ENCODE data around the gene MYO5A. TPM values are rescaled to one million over a fixed set of nuclear protein-coding genes. Genes with fewer than 3 reads are reported as not detected.
"Not testable (repeated sequence)": the region's sequence is repeated elsewhere in the genome, so short reads cannot be mapped to it uniquely, and the experiment has no call there.

Gene MYO5A
- total RNA-seq, 2 experiments from 2014 or later = 31.8 to 42.0 TPM

DNA sequence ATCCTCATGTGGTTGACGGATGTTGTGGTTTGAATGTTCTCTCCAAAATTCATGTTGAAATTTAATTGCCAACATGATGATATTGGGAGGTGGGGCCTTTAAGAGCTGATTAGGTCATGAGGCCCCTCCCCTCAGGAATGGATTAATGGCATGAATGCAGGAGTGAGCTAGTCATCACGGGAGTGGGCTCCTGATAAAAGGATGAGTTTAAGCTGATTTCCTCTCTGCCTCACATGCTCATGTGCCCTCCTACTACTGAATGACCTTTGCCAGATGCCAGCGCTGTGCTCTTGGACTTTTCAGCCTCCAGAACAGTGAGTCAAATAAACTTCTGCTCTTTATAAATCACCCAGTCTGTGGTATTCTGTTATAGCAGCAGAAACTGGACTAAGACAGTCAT lies 111.2 kb downstream of the MYO5A start:
- Histone ChIP-seq H3K79me2 (ENCODE audit: insufficient read depth, low read depth, low read length) (no peaks in the 10 kb centered on the region), H3K9me3 (ENCODE audit: low read length) (no peaks in the 10 kb centered on the region), H3K4me1 (ENCODE audit: insufficient read depth, low read length, poor library complexity, severe bottlenecking) (peaks cover 12% of the 10 kb centered on the region), H3K4me2 (ENCODE audit: low read length) (no peak overlapping the region), H3K27ac (ENCODE audit: low read depth, low read length, poor library complexity, severe bottlenecking) (no peak overlapping the region), H3K9me2 (ENCODE audit: insufficient read depth, low read length) (no peaks in the 10 kb centered on the region), H2AFZ (ENCODE audit: low read length) (no peak overlapping the region), H4K20me1 (ENCODE audit: insufficient read depth, low read length) (no peaks in the 10 kb centered on the region), H3K4me3 (ENCODE audit: low read depth, low read length, poor library complexity, severe bottlenecking) (no peak overlapping the region), H3K36me3 (ENCODE audit: insufficient read depth, low read length) (peaks cover 14% of the 10 kb centered on the region; the same call in 1 of the 2 replicates)
- intact Hi-C loops (cut with micrococcal nuclease; ENCODE audit: unreplicated experiment) = no loop called here
- DNase-seq (ENCODE audit: low spot score) = no peak
- BruUV-seq (replicated peaks) = no TSS peak
- no peak for TF ChIP-seq EZH2phosphoT487 (IDR thresholded peaks at IDR 0.05; ENCODE audit: borderline replicate concordance, low read depth, low read length)
- TF ChIP-seq, protein P1, sequence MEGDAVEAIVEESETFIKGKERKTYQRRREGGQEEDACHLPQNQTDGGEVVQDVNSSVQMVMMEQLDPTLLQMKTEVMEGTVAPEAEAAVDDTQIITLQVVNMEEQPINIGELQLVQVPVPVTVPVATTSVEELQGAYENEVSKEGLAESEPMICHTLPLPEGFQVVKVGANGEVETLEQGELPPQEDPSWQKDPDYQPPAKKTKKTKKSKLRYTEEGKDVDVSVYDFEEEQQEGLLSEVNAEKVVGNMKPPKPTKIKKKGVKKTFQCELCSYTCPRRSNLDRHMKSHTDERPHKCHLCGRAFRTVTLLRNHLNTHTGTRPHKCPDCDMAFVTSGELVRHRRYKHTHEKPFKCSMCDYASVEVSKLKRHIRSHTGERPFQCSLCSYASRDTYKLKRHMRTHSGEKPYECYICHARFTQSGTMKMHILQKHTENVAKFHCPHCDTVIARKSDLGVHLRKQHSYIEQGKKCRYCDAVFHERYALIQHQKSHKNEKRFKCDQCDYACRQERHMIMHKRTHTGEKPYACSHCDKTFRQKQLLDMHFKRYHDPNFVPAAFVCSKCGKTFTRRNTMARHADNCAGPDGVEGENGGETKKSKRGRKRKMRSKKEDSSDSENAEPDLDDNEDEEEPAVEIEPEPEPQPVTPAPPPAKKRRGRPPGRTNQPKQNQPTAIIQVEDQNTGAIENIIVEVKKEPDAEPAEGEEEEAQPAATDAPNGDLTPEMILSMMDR (conservative IDR thresholded peaks at IDR 0.05; ENCODE audit: low read length) = no peak
- ChIA-PET CTCF (ENCODE audit: unreplicated experiment) (no interaction called here), POLR2A (interaction anchor here (0.6 to 1.4 kb wide), 2 partner anchors 16 to 41 kb away, joined by 3 to 7 read pairs; no protein-coding TSS in a partner anchor)

DNA sequence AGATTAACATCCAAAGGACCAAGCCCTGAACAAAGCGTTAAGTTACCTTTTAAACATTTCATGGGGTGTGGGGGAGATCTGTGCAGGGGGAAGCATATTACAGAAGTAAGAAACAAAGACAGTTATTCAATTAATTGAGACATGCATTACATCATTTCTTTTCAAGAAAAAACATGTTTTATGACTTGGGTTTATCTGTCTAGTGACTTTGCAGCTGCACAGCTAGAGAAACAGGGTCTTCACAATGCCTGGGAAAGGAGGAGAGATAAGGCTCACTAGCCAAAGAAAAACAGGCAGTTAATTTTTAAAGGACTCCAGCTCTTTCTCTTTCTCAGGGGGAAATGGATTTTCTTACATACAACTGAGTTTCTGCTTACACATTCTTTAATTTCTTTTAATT lies 112.1 kb downstream of the MYO5A start:
- H3K4me3 ChIP-seq (ENCODE audit: low read depth, low read length, poor library complexity, severe bottlenecking); H4K20me1 ChIP-seq (ENCODE audit: insufficient read depth, low read length); CTCF ChIA-PET (ENCODE audit: unreplicated experiment); H3K27ac ChIP-seq (ENCODE audit: low read depth, low read length, poor library complexity, severe bottlenecking); H3K79me2 ChIP-seq (ENCODE audit: insufficient read depth, low read depth, low read length); H3K4me2 ChIP-seq (ENCODE audit: low read length); BruUV-seq (replicated peaks); H3K9me3 ChIP-seq (ENCODE audit: low read length); intact Hi-C loops (cut with micrococcal nuclease; ENCODE audit: unreplicated experiment); H3K9me2 ChIP-seq (ENCODE audit: insufficient read depth, low read length); H2AFZ ChIP-seq (ENCODE audit: low read length); POLR2A ChIA-PET; DNase-seq (ENCODE audit: low spot score); H3K4me1 ChIP-seq (ENCODE audit: insufficient read depth, low read length, poor library complexity, severe bottlenecking): not testable (repeated sequence)
- H3K36me3 ChIP-seq (ENCODE audit: insufficient read depth, low read length) = peaks cover 12% of the 10 kb centered on the region; the same call in 1 of the 2 replicates

DNA sequence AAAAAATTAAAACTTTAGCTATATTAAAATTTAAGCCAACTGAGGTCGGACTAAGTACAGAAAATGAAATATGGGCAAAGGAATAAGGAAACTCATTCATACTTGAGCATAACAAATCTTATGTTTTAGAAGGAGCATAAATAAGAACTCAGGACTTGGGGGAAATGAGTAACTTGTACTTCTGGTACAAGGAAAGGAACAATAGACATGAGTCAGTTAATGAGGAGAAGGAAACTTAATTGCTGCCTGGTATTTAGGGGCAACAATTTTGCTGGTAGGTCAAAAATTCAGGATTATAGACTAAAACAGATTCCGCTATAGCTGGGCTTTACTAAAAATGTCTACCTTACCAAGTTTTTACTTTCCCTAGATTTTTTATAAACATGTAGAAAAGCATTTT lies 113.1 kb downstream of the MYO5A start:
- ChIA-PET POLR2A (interaction anchor here (0.7 to 1.0 kb wide), 4 partner anchors 9 to 41 kb away, joined by 3 to 5 read pairs (median 4); no protein-coding TSS in a partner anchor), CTCF (ENCODE audit: unreplicated experiment) (no interaction called here)
- H3K27ac ChIP-seq (ENCODE audit: low read depth, low read length, poor library complexity, severe bottlenecking) = no peak overlapping the region
- peaks cover 17% of the 10 kb centered on the region; the same call in 1 of the 2 replicates for H3K36me3 ChIP-seq (ENCODE audit: insufficient read depth, low read length)
- no TSS peak for BruUV-seq (replicated peaks)
- no peaks in the 10 kb centered on the region for H3K79me2 ChIP-seq (ENCODE audit: insufficient read depth, low read depth, low read length)
- H4K20me1 ChIP-seq (ENCODE audit: insufficient read depth, low read length) = no peaks in the 10 kb centered on the region
- no peaks in the 10 kb centered on the region for H3K4me1 ChIP-seq (ENCODE audit: insufficient read depth, low read length, poor library complexity, severe bottlenecking)
- TF ChIP-seq, protein P1 (conservative IDR thresholded peaks at IDR 0.05; ENCODE audit: low read length) = no peak
- no peak for TF ChIP-seq EZH2phosphoT487 (IDR thresholded peaks at IDR 0.05; ENCODE audit: borderline replicate concordance, low read depth, low read length)
- H3K4me2 ChIP-seq (ENCODE audit: low read length) = no peak overlapping the region
- H3K9me3 ChIP-seq (ENCODE audit: low read length) = no peaks in the 10 kb centered on the region
- H3K9me2 ChIP-seq (ENCODE audit: insufficient read depth, low read length) = no peaks in the 10 kb centered on the region
- no peak for DNase-seq (ENCODE audit: low spot score)
- no peak overlapping the region for H3K4me3 ChIP-seq (ENCODE audit: low read depth, low read length, poor library complexity, severe bottlenecking)
- intact Hi-C loops (cut with micrococcal nuclease; ENCODE audit: unreplicated experiment) = no loop called here
- H2AFZ ChIP-seq (ENCODE audit: low read length) = no peak overlapping the region
